HepG2 (cell line): ENCODE results near the gene ZNF865. TPM values are rescaled to one million over a fixed set of nuclear protein-coding genes. Genes with fewer than 3 reads are reported as not detected.
A peak's percentile ranks its signal among the peaks of the same experiment; 100 is the strongest.

ENCODE experiments used
- AGO1 ChIP-seq: fragments of 200-400 bp; formaldehyde crosslinking; IDR thresholded peaks from 2 replicates; pipeline ENCODE4 v1.6.1; 2017; ENCODE audit warnings: mild to moderate bottlenecking, low read depth, low read length, moderate library complexity; ENCODE audit not compliant: poor library complexity, severe bottlenecking
- ATM ChIP-seq: fragments of 450-650 bp; IDR thresholded peaks from 2 replicates; pipeline ENCODE4 v1.7.1; 2017; ENCODE audit warnings: mild to moderate bottlenecking, borderline replicate concordance
- DR1 ChIP-seq: sonication (generic); formaldehyde crosslinking; IDR thresholded peaks from 2 replicates; pipeline ENCODE4 v1.8.0; 2021; ENCODE audit warnings: mild to moderate bottlenecking, missing genetic modification reagents, inconsistent platforms
- IKZF4 ChIP-seq: sonication (generic); formaldehyde crosslinking; IDR thresholded peaks from 2 replicates; pipeline ENCODE4 v1.5.1; 2020; ENCODE audit warnings: borderline replicate concordance, mild to moderate bottlenecking, low read depth, missing genetic modification reagents; ENCODE audit errors: not compliant biosample characterization
- KLF12 ChIP-seq: sonication (generic); formaldehyde crosslinking; IDR thresholded peaks from 2 replicates; pipeline ENCODE4 v1.4.0; 2020; ENCODE audit warnings: missing genetic modification reagents, borderline replicate concordance
- PITX1 ChIP-seq: sonication (generic); formaldehyde crosslinking; IDR thresholded peaks from 2 replicates; pipeline ENCODE4 v1.5.1; 2020; ENCODE audit warnings: mild to moderate bottlenecking, missing genetic modification reagents
- REL ChIP-seq: sonication (generic); formaldehyde crosslinking; conservative IDR thresholded peaks from 2 replicates; pipeline ENCODE4 v1.8.0; 2022; ENCODE audit warnings: mild to moderate bottlenecking, missing genetic modification reagents, moderate library complexity
- SMC3 ChIP-seq: IDR thresholded peaks from 2 replicates; pipeline ENCODE4 v1.6.1; 2011; ENCODE audit warnings: low read length, improper control_type of control experiment
- SP4 ChIP-seq: sonication (generic); formaldehyde crosslinking; IDR thresholded peaks from 2 replicates; pipeline ENCODE4 v1.8.1; 2023; ENCODE audit warnings: mild to moderate bottlenecking, missing genetic modification reagents
- TRIM24 ChIP-seq: sonication (generic); formaldehyde crosslinking; IDR thresholded peaks from 2 replicates; pipeline ENCODE4 v1.8.0; 2022; ENCODE audit warnings: mild to moderate bottlenecking, missing genetic modification reagents
- ZNF225 ChIP-seq: sonication (generic); formaldehyde crosslinking; IDR thresholded peaks from 2 replicates; pipeline ENCODE4 v1.4.0; 2020; ENCODE audit warnings: mild to moderate bottlenecking, missing genetic modification reagents
- ZNF460 ChIP-seq: sonication (generic); formaldehyde crosslinking; IDR thresholded peaks from 2 replicates; pipeline ENCODE4 v1.5.1; 2020; ENCODE audit warnings: missing genetic modification reagents, mild to moderate bottlenecking, borderline replicate concordance
- ZNF615 ChIP-seq: sonication (generic); formaldehyde crosslinking; IDR thresholded peaks from 2 replicates; pipeline ENCODE4 v1.5.0; 2020; ENCODE audit warnings: mild to moderate bottlenecking, missing genetic modification reagents, borderline replicate concordance
- ZNF850 ChIP-seq: sonication (generic); formaldehyde crosslinking; conservative IDR thresholded peaks from 2 replicates; pipeline ENCODE4 v1.9.0; 2021; ENCODE audit warnings: mild to moderate bottlenecking, missing genetic modification reagents
- polyA plus RNA-seq, 8 experiments: library from polyadenylated mRNA; depleted of rRNA in 3 of 8; stranded (reverse) in 7 of 8; unstranded in 1 of 8; fragments of >200 nt; fragmentation: Illumina TruSeq in 4 of 8; extraction: Trizol in 4 of 8; gene quantifications; 2 replicates each; pipeline versions ENCODE4 v1.2.1 to v1.2.3, GENCODE V29; 2011 to 2016; ENCODE audit warnings: low read depth in 4 of 8, missing spikeins in 1 of 8, mixed read lengths in 1 of 8; ENCODE audit not compliant: insufficient read depth in 1 of 8
- total RNA-seq, 5 experiments: library from RNA; depleted of rRNA; stranded (reverse); fragments of >200 nt; fragmentation: Illumina TruSeq; extraction: Trizol; gene quantifications; 2 replicates each; pipeline ENCODE4 v1.2.3, GENCODE V29; 2016; ENCODE audit warnings: low read depth in 1 of 5
- TF ChIP-seq, protein P1 (sequence below): IDR thresholded peaks from 2 replicates; pipeline ENCODE4 v1.6.1; 2012; ENCODE audit warnings: inconsistent platforms
- TF ChIP-seq, protein P2 (sequence below): sonication (generic); formaldehyde crosslinking; IDR thresholded peaks from 2 replicates; pipeline ENCODE4 v1.8.0; 2022; ENCODE audit warnings: missing genetic modification reagents, mild to moderate bottlenecking, moderate library complexity, borderline replicate concordance
- TF ChIP-seq, protein P3 (sequence below): sonication (generic); formaldehyde crosslinking; IDR thresholded peaks from 2 replicates; pipeline ENCODE4 v1.4.0; 2020; ENCODE audit warnings: missing genetic modification reagents, low read depth, mild to moderate bottlenecking, borderline replicate concordance
- TF ChIP-seq, protein P4 (sequence below): sonication (generic); formaldehyde crosslinking; conservative IDR thresholded peaks from 2 replicates; pipeline ENCODE4 v1.8.0; 2022; ENCODE audit warnings: low read depth, missing genetic modification reagents
- TF ChIP-seq, protein P5 (sequence below): sonication (generic); formaldehyde crosslinking; conservative IDR thresholded peaks from 2 replicates; pipeline ENCODE4 v1.5.0; 2020; ENCODE audit warnings: missing genetic modification reagents
- TF ChIP-seq, protein P6 (sequence below): sonication (generic); formaldehyde crosslinking; IDR thresholded peaks from 2 replicates; pipeline ENCODE4 v1.4.0; 2020; ENCODE audit warnings: mild to moderate bottlenecking, missing genetic modification reagents

Gene ZNF865
- total and polyA plus RNA-seq, 2 of the 13 experiments (the other 11 are each of a cell fraction or from before 2014, with no cell fraction given), result 0.93 to 1.0 TPM

DNA sequence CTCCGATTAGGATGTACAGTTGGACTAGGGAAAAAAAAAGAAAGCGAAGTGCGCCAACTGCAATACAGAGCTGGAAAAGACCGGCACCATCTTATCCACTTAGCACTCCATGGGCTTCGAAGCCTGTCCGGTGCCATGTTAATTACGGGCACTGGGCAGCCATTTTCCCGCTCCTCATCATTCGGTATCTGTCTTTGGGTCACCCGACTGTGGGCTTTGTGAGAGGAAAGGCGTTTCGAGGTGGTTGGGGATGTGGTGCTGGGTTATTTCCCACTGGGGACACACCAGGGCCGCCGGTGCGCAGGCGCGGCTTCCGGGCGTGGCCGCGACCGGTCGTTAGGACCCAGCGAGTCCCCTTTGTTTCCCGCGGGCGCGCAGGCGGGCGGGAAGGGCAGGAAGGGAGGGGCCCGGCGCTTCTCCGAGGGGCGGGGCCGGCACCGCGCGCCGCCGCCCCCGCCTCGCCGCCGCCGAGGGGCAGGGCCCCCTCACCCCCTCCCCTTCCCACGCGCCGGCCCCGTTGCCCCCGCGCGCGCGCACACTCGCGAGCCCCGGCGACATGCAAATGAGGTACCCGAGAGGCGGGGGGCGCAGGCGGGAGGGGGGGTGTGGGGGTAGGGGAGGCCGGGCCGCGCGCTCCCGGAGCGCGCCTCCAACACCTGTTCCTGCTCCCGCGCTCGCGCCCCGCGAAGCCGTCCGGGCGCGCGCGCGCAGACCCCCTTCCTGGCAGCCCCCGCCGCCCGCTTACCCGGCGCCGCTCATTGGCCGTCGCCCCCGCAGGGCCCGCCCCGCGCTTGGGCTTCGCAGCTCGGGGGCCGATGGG lies 5.4 kb upstream of the ZNF865 start, which contains the start of gene ZNF524 (continued):
- TF ChIP-seq KLF12 (CRISPR knock-in tag) (peak; percentile 94; the same call in 1 of the 2 replicates), REL (CRISPR knock-in tag) (no peak), IKZF4 (no peak), ZNF460 (CRISPR knock-in tag) (no peak), TRIM24 (CRISPR knock-in tag) (no peak), ZNF225 (CRISPR knock-in tag) (no peak), PITX1 (CRISPR knock-in tag) (no peak; the same call in 1 of the 2 replicates), ZNF615 (CRISPR knock-in tag) (no peak), ZNF850 (no peak), ATM (no peak), AGO1 (no peak), SP4 (CRISPR knock-in tag) (peak; percentile 56; the same call in 1 of the 2 replicates), DR1 (CRISPR knock-in tag) (no peak), SMC3 (no peak)
- TF ChIP-seq, protein P1, sequence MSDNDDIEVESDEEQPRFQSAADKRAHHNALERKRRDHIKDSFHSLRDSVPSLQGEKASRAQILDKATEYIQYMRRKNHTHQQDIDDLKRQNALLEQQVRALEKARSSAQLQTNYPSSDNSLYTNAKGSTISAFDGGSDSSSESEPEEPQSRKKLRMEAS, result peak; percentile 73; the same call in 1 of the 2 replicates
- TF ChIP-seq, protein P2, sequence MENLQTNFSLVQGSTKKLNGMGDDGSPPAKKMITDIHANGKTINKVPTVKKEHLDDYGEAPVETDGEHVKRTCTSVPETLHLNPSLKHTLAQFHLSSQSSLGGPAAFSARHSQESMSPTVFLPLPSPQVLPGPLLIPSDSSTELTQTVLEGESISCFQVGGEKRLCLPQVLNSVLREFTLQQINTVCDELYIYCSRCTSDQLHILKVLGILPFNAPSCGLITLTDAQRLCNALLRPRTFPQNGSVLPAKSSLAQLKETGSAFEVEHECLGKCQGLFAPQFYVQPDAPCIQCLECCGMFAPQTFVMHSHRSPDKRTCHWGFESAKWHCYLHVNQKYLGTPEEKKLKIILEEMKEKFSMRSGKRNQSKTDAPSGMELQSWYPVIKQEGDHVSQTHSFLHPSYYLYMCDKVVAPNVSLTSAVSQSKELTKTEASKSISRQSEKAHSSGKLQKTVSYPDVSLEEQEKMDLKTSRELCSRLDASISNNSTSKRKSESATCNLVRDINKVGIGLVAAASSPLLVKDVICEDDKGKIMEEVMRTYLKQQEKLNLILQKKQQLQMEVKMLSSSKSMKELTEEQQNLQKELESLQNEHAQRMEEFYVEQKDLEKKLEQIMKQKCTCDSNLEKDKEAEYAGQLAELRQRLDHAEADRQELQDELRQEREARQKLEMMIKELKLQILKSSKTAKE (CRISPR knock-in tag), result no peak
- TF ChIP-seq, protein P3, sequence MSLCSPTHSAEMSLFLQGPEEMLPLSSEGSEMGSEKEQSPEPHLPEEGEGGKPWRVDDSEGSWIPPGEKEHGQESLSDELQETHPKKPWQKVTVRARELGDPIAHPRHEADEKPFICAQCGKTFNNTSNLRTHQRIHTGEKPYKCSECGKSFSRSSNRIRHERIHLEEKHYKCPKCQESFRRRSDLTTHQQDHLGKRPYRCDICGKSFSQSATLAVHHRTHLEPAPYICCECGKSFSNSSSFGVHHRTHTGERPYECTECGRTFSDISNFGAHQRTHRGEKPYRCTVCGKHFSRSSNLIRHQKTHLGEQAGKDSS (CRISPR knock-in tag), result no peak
- TF ChIP-seq, protein P4, sequence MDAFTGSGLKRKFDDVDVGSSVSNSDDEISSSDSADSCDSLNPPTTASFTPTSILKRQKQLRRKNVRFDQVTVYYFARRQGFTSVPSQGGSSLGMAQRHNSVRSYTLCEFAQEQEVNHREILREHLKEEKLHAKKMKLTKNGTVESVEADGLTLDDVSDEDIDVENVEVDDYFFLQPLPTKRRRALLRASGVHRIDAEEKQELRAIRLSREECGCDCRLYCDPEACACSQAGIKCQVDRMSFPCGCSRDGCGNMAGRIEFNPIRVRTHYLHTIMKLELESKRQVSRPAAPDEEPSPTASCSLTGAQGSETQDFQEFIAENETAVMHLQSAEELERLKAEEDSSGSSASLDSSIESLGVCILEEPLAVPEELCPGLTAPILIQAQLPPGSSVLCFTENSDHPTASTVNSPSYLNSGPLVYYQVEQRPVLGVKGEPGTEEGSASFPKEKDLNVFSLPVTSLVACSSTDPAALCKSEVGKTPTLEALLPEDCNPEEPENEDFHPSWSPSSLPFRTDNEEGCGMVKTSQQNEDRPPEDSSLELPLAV (CRISPR knock-in tag), result no peak
- TF ChIP-seq, protein P5, sequence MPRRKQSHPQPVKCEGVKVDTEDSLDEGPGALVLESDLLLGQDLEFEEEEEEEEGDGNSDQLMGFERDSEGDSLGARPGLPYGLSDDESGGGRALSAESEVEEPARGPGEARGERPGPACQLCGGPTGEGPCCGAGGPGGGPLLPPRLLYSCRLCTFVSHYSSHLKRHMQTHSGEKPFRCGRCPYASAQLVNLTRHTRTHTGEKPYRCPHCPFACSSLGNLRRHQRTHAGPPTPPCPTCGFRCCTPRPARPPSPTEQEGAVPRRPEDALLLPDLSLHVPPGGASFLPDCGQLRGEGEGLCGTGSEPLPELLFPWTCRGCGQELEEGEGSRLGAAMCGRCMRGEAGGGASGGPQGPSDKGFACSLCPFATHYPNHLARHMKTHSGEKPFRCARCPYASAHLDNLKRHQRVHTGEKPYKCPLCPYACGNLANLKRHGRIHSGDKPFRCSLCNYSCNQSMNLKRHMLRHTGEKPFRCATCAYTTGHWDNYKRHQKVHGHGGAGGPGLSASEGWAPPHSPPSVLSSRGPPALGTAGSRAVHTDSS (CRISPR knock-in tag), result no peak
- TF ChIP-seq, protein P6, sequence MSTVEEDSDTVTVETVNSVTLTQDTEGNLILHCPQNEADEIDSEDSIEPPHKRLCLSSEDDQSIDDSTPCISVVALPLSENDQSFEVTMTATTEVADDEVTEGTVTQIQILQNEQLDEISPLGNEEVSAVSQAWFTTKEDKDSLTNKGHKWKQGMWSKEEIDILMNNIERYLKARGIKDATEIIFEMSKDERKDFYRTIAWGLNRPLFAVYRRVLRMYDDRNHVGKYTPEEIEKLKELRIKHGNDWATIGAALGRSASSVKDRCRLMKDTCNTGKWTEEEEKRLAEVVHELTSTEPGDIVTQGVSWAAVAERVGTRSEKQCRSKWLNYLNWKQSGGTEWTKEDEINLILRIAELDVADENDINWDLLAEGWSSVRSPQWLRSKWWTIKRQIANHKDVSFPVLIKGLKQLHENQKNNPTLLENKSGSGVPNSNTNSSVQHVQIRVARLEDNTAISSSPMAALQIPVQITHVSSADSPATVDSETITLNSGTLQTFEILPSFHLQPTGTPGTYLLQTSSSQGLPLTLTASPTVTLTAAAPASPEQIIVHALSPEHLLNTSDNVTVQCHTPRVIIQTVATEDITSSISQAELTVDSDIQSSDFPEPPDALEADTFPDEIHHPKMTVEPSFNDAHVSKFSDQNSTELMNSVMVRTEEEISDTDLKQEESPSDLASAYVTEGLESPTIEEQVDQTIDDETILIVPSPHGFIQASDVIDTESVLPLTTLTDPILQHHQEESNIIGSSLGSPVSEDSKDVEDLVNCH, result no peak
